Testis (tissue), 2 donors: ENCODE data around the gene PGBD4.
"Not testable (repeated sequence)": the region's sequence is repeated elsewhere in the genome, so short reads cannot be mapped to it uniquely, and the experiment has no call there.

ENCODE experiments used
- CTCF ChIP-seq, 3 experiments: fragments of 450-650 bp in 2 of 3; fragments of 200-600 bp in 1 of 3; sonication (generic) in 1 of 3; IDR thresholded peaks; one replicate each; pipeline ENCODE4 v1.5.1; 2016 to 2019; ENCODE audit warnings: antibody characterized with exemption in 3 of 3, mild to moderate bottlenecking in 2 of 3, moderate library complexity in 1 of 3
- POLR2A ChIP-seq: fragments of 450-650 bp; IDR thresholded peaks from one replicate; pipeline ENCODE4 v1.6.1; 2017; ENCODE audit warnings: antibody characterized with exemption, mild to moderate bottlenecking, moderate library complexity

- TF ChIP-seq CTCF (IDR thresholded peaks at IDR 0.05); POLR2A: not testable (repeated sequence)
These were observed 19.9 kb downstream of the PGBD4 start for GRCh38 chr15:34121786-34122185.
